ENCODE results near the gene PPM1H.
A peak's percentile ranks its signal among the peaks of the same experiment; 100 is the strongest.
"Not testable (repeated sequence)": the region's sequence is repeated elsewhere in the genome, so short reads cannot be mapped to it uniquely, and the experiment has no call there.

PPM1H gene

GRCh38 chr12:62763861-62764645, 170.9 kb downstream of the PPM1H start:
- Histone ChIP-seq H2BK120ac (ENCODE audit: low read depth, low read length) (no peak overlapping the region), H3K36me3 (ENCODE audit: control insufficient read depth, insufficient read depth, low read length) (no peaks in the 10 kb centered on the region), H3K79me1 (ENCODE audit: low read length) (no peaks in the 10 kb centered on the region), H3K4me1 (ENCODE audit: control insufficient read depth, low read depth, low read length) (peaks cover 3% of the 10 kb centered on the region), H3K56ac (ENCODE audit: low read length) (no peak overlapping the region), H2BK5ac (ENCODE audit: low read length) (no peak overlapping the region), H3K23ac (ENCODE audit: low read length) (no peak overlapping the region), H3K4me2 (ENCODE audit: low read length) (no peak overlapping the region), H3K4ac (ENCODE audit: low read depth, low read length) (no peak overlapping the region), H2BK15ac (replicated peaks; ENCODE audit: low read depth) (no peak overlapping the region), H3K27me3 (ENCODE audit: insufficient read depth, low read length, poor library complexity) (no peaks in the 10 kb centered on the region), H3K27ac (ENCODE audit: low read depth, low read length) (no peak overlapping the region), H4K8ac (ENCODE audit: low read depth, low read length) (no peak overlapping the region), H3K18ac (ENCODE audit: low read length) (no peak overlapping the region), H4K5ac (ENCODE audit: low read length) (peak overlapping the region; percentile 17), H2AK5ac (ENCODE audit: low read length) (no peak overlapping the region), H3K9ac (ENCODE audit: low read length) (no peak overlapping the region), H3K4me3 (ENCODE audit: low read length) (no peak overlapping the region), H3K79me2 (ENCODE audit: control insufficient read depth, insufficient read depth, low read length) (no peaks in the 10 kb centered on the region)
- WGBS (ENCODE audit: extremely low coverage, insufficient coverage, low lambda C conversion rate), result no CpG with 5 or more reads among the region's 9 CpGs
- no peak for DNase-seq

- H3K18ac ChIP-seq (ENCODE audit: low read length), result no peak overlapping the region
- no peak for DNase-seq
- no CpG with 5 or more reads among the region's 3 CpGs for WGBS (ENCODE audit: extremely low coverage, insufficient coverage, low lambda C conversion rate)
- H4K5ac ChIP-seq (ENCODE audit: low read length), result no peak overlapping the region
- H3K79me1 ChIP-seq (ENCODE audit: low read length), result no peaks in the 10 kb centered on the region
- peaks cover 3% of the 10 kb centered on the region for H3K4me1 ChIP-seq (ENCODE audit: control insufficient read depth, low read depth, low read length)
- H4K8ac ChIP-seq (ENCODE audit: low read depth, low read length), result no peak overlapping the region
- no peak overlapping the region for H2BK120ac ChIP-seq (ENCODE audit: low read depth, low read length)
- H2BK5ac ChIP-seq (ENCODE audit: low read length), result no peak overlapping the region
- H3K4me2 ChIP-seq (ENCODE audit: low read length), result no peak overlapping the region
- no peak overlapping the region for H3K4ac ChIP-seq (ENCODE audit: low read depth, low read length)
- no peak overlapping the region for H2BK15ac ChIP-seq (replicated peaks; ENCODE audit: low read depth)
- no peak overlapping the region for H2AK5ac ChIP-seq (ENCODE audit: low read length)
- no peak overlapping the region for H3K4me3 ChIP-seq (ENCODE audit: low read length)
- H3K79me2 ChIP-seq (ENCODE audit: control insufficient read depth, insufficient read depth, low read length), result no peaks in the 10 kb centered on the region
- H3K23ac ChIP-seq (ENCODE audit: low read length), result no peak overlapping the region
- no peaks in the 10 kb centered on the region for H3K27me3 ChIP-seq (ENCODE audit: insufficient read depth, low read length, poor library complexity)
- no peak overlapping the region for H3K56ac ChIP-seq (ENCODE audit: low read length)
- H3K9ac ChIP-seq (ENCODE audit: low read length), result no peak overlapping the region
- no peak overlapping the region for H3K27ac ChIP-seq (ENCODE audit: low read depth, low read length)
- H3K36me3 ChIP-seq (ENCODE audit: control insufficient read depth, insufficient read depth, low read length), result no peaks in the 10 kb centered on the region
These were observed 171.6 kb downstream of the PPM1H start for GRCh38 chr12:62763312-62763711.

GRCh38 chr12:62762645-62763044, 172.3 kb downstream of the PPM1H start:
- WGBS (ENCODE audit: extremely low coverage, insufficient coverage, low lambda C conversion rate), result no CpG with 5 or more reads among the region's 3 CpGs
- no peaks in the 10 kb centered on the region for H3K27me3 ChIP-seq (ENCODE audit: insufficient read depth, low read length, poor library complexity)
- no peak overlapping the region for H3K4ac ChIP-seq (ENCODE audit: low read depth, low read length)
- no peak overlapping the region for H2BK120ac ChIP-seq (ENCODE audit: low read depth, low read length)
- H3K4me3 ChIP-seq (ENCODE audit: low read length), result no peak overlapping the region
- no peak overlapping the region for H3K9ac ChIP-seq (ENCODE audit: low read length)
- no peaks in the 10 kb centered on the region for H3K79me2 ChIP-seq (ENCODE audit: control insufficient read depth, insufficient read depth, low read length)
- no peak overlapping the region for H2BK15ac ChIP-seq (replicated peaks; ENCODE audit: low read depth)
- H3K4me1 ChIP-seq (ENCODE audit: control insufficient read depth, low read depth, low read length), result peaks cover 3% of the 10 kb centered on the region
- no peak overlapping the region for H3K4me2 ChIP-seq (ENCODE audit: low read length)
- H3K23ac ChIP-seq (ENCODE audit: low read length), result no peak overlapping the region
- no peak overlapping the region for H3K27ac ChIP-seq (ENCODE audit: low read depth, low read length)
- no peak overlapping the region for H4K5ac ChIP-seq (ENCODE audit: low read length)
- H2BK5ac ChIP-seq (ENCODE audit: low read length), result no peak overlapping the region
- no peak overlapping the region for H4K8ac ChIP-seq (ENCODE audit: low read depth, low read length)
- H3K36me3 ChIP-seq (ENCODE audit: control insufficient read depth, insufficient read depth, low read length), result no peaks in the 10 kb centered on the region
- H2AK5ac ChIP-seq (ENCODE audit: low read length), result no peak overlapping the region
- H3K56ac ChIP-seq (ENCODE audit: low read length), result no peak overlapping the region
- no peak for DNase-seq
- H3K18ac ChIP-seq (ENCODE audit: low read length), result no peak overlapping the region
- no peaks in the 10 kb centered on the region for H3K79me1 ChIP-seq (ENCODE audit: low read length)

- DNase-seq, result no peak
These were observed 173.3 kb downstream of the PPM1H start for GRCh38 chr12:62761658-62762057.

GRCh38 chr12:62760779-62761178, 174.2 kb downstream of the PPM1H start:
- Histone ChIP-seq H3K36me3 (ENCODE audit: control insufficient read depth, insufficient read depth, low read length) (no peaks in the 10 kb centered on the region), H3K4me2 (ENCODE audit: low read length) (no peak overlapping the region), H2BK120ac (ENCODE audit: low read depth, low read length) (no peak overlapping the region), H2BK5ac (ENCODE audit: low read length) (no peak overlapping the region), H4K5ac (ENCODE audit: low read length) (no peak overlapping the region), H3K9ac (ENCODE audit: low read length) (no peak overlapping the region), H2BK15ac (replicated peaks; ENCODE audit: low read depth) (no peak overlapping the region), H3K4me3 (ENCODE audit: low read length) (no peak overlapping the region), H3K79me2 (ENCODE audit: control insufficient read depth, insufficient read depth, low read length) (no peaks in the 10 kb centered on the region), H3K27me3 (ENCODE audit: insufficient read depth, low read length, poor library complexity) (no peaks in the 10 kb centered on the region), H3K4ac (ENCODE audit: low read depth, low read length) (no peak overlapping the region), H3K27ac (ENCODE audit: low read depth, low read length) (no peak overlapping the region), H3K23ac (ENCODE audit: low read length) (no peak overlapping the region), H3K79me1 (ENCODE audit: low read length) (no peaks in the 10 kb centered on the region), H4K8ac (ENCODE audit: low read depth, low read length) (no peak overlapping the region), H2AK5ac (ENCODE audit: low read length) (no peak overlapping the region), H3K18ac (ENCODE audit: low read length) (no peak overlapping the region), H3K56ac (ENCODE audit: low read length) (no peak overlapping the region), H3K4me1 (ENCODE audit: control insufficient read depth, low read depth, low read length) (no peaks in the 10 kb centered on the region)
- DNase-seq, result peak; percentile 76
- WGBS (ENCODE audit: extremely low coverage, insufficient coverage, low lambda C conversion rate), result no CpG with 5 or more reads among the region's 2 CpGs

More at GRCh38 chr12:62761658-62762057, 173.3 kb downstream of the PPM1H start:
- no peak overlapping the region for H3K18ac ChIP-seq (ENCODE audit: low read length)
- no peak overlapping the region for H3K4me2 ChIP-seq (ENCODE audit: low read length)
- H2BK5ac ChIP-seq (ENCODE audit: low read length), result no peak overlapping the region
- no peak overlapping the region for H3K9ac ChIP-seq (ENCODE audit: low read length)
- H3K36me3 ChIP-seq (ENCODE audit: control insufficient read depth, insufficient read depth, low read length), result no peaks in the 10 kb centered on the region
- no peak overlapping the region for H3K27ac ChIP-seq (ENCODE audit: low read depth, low read length)
- no peak overlapping the region for H3K4ac ChIP-seq (ENCODE audit: low read depth, low read length)
- no peak overlapping the region for H2BK15ac ChIP-seq (replicated peaks; ENCODE audit: low read depth)
- no peak overlapping the region for H3K4me3 ChIP-seq (ENCODE audit: low read length)
- H3K27me3 ChIP-seq (ENCODE audit: insufficient read depth, low read length, poor library complexity), result no peaks in the 10 kb centered on the region
- no peak overlapping the region for H4K8ac ChIP-seq (ENCODE audit: low read depth, low read length)
- no peak overlapping the region for H2BK120ac ChIP-seq (ENCODE audit: low read depth, low read length)
- peak overlapping the region; percentile 22 for H3K56ac ChIP-seq (ENCODE audit: low read length)
- H2AK5ac ChIP-seq (ENCODE audit: low read length), result peak overlapping the region; percentile 4
- H4K5ac ChIP-seq (ENCODE audit: low read length), result peak overlapping the region; percentile 26
- H3K79me2 ChIP-seq (ENCODE audit: control insufficient read depth, insufficient read depth, low read length), result no peaks in the 10 kb centered on the region
- no CpG with 5 or more reads among the region's 5 CpGs for WGBS (ENCODE audit: extremely low coverage, insufficient coverage, low lambda C conversion rate)
- H3K79me1 ChIP-seq (ENCODE audit: low read length), result no peaks in the 10 kb centered on the region
- no peak overlapping the region for H3K23ac ChIP-seq (ENCODE audit: low read length)
- no peaks in the 10 kb centered on the region for H3K4me1 ChIP-seq (ENCODE audit: control insufficient read depth, low read depth, low read length)

GRCh38 chr12:62760341-62760740, 174.6 kb downstream of the PPM1H start:
- H3K56ac ChIP-seq (ENCODE audit: low read length); DNase-seq; H3K4me2 ChIP-seq (ENCODE audit: low read length); H3K4me1 ChIP-seq (ENCODE audit: control insufficient read depth, low read depth, low read length); H3K27ac ChIP-seq (ENCODE audit: low read depth, low read length); H3K36me3 ChIP-seq (ENCODE audit: control insufficient read depth, insufficient read depth, low read length); H2BK15ac ChIP-seq (replicated peaks; ENCODE audit: low read depth); H3K79me2 ChIP-seq (ENCODE audit: control insufficient read depth, insufficient read depth, low read length); H4K5ac ChIP-seq (ENCODE audit: low read length); H3K27me3 ChIP-seq (ENCODE audit: insufficient read depth, low read length, poor library complexity); H3K18ac ChIP-seq (ENCODE audit: low read length); H2BK120ac ChIP-seq (ENCODE audit: low read depth, low read length); H3K4me3 ChIP-seq (ENCODE audit: low read length); H3K23ac ChIP-seq (ENCODE audit: low read length); H3K4ac ChIP-seq (ENCODE audit: low read depth, low read length); H2BK5ac ChIP-seq (ENCODE audit: low read length); H3K79me1 ChIP-seq (ENCODE audit: low read length); H4K8ac ChIP-seq (ENCODE audit: low read depth, low read length); H2AK5ac ChIP-seq (ENCODE audit: low read length); H3K9ac ChIP-seq (ENCODE audit: low read length): not testable (repeated sequence)
- WGBS (ENCODE audit: extremely low coverage, insufficient coverage, low lambda C conversion rate), result no CpG with 5 or more reads among the region's 3 CpGs
